CD8-positive, alpha-beta memory T cell (primary cell): Measurements from ENCODE around the gene ZFPM1. TPM values are rescaled to one million over a fixed set of nuclear protein-coding genes. Genes with fewer than 3 reads are reported as not detected.
A peak's percentile ranks its signal among the peaks of the same experiment; 100 is the strongest.

ENCODE experiments used
- CTCF ChIA-PET: fragments of 350-600 bp; sonication (Branson Sonifier 250); formaldehyde crosslinking; loops from one replicate; lab custom pipeline; 2021; ENCODE audit warnings: antibody characterized with exemption; lab: Charles Lee
- POLR2A ChIA-PET: fragments of 350-600 bp; sonication (Branson Sonifier 250); formaldehyde crosslinking; loops from one replicate; lab custom pipeline; 2021; ENCODE audit warnings: antibody characterized with exemption; lab: Charles Lee
- DNase-seq, 5 donors: peaks; one replicate each; pipeline versions ENCODE4 v3.0.0 to v3.0.0-alpha.2; 2020 to 2022; ENCODE audit warnings: mixed read lengths in 1 of 5
- H3K27ac ChIP-seq: one replicate; pipeline ENCODE4 v1.7.0; 2013; ENCODE audit warnings: low read depth, mild to moderate bottlenecking, low read length, moderate library complexity
- H3K27me3 ChIP-seq: 2 replicates; pipeline ENCODE4 v1.7.0; 2013; ENCODE audit warnings: low read length, mild to moderate bottlenecking; ENCODE audit not compliant: insufficient read depth, poor library complexity, severe bottlenecking
- H3K36me3 ChIP-seq: 2 replicates; pipeline ENCODE4 v1.7.0; 2013; ENCODE audit warnings: mild to moderate bottlenecking, low read length, moderate library complexity; ENCODE audit not compliant: insufficient read depth
- H3K4me1 ChIP-seq: 2 replicates; pipeline ENCODE4 v1.7.0; 2013; ENCODE audit warnings: mild to moderate bottlenecking, low read length, moderate library complexity; ENCODE audit not compliant: insufficient read depth
- H3K4me3 ChIP-seq: 2 replicates; pipeline ENCODE4 v1.7.0; 2013; ENCODE audit warnings: mild to moderate bottlenecking, low read length
- H3K9me3 ChIP-seq: 2 replicates; pipeline ENCODE4 v1.7.0; 2013; ENCODE audit warnings: mild to moderate bottlenecking, low read length
- H3K27ac Mint-ChIP-seq, 8 donors: one replicate each; pipeline ENCODE4 v1.8.0; 2020 to 2021; ENCODE audit warnings: mixed read lengths in 8 of 8, mild to moderate bottlenecking in 6 of 8, inconsistent platforms in 3 of 8, moderate library complexity in 3 of 8
- H3K27me3 Mint-ChIP-seq, 2 donors: one replicate each; pipeline ENCODE4 v1.8.0; 2020 to 2021; ENCODE audit warnings: mixed read lengths in 2 of 2, mild to moderate bottlenecking in 1 of 2, moderate library complexity in 1 of 2
- H3K36me3 Mint-ChIP-seq, 3 donors: one replicate each; pipeline ENCODE4 v1.8.0; 2020 to 2021; ENCODE audit warnings: mixed read lengths in 3 of 3, inconsistent platforms in 1 of 3, mild to moderate bottlenecking in 1 of 3
- H3K4me1 Mint-ChIP-seq, 3 donors: one replicate each; pipeline ENCODE4 v1.8.0; 2020 to 2021; ENCODE audit warnings: mixed read lengths in 3 of 3, inconsistent platforms in 1 of 3, mild to moderate bottlenecking in 1 of 3
- H3K4me3 Mint-ChIP-seq, 7 donors: one replicate each; pipeline ENCODE4 v1.8.0; 2020 to 2021; ENCODE audit warnings: mixed read lengths in 7 of 7, mild to moderate bottlenecking in 6 of 7, moderate library complexity in 4 of 7, inconsistent platforms in 2 of 7
- H3K9me3 Mint-ChIP-seq, 5 donors: one replicate each; pipeline ENCODE4 v1.8.0; 2020 to 2022; ENCODE audit warnings: mixed read lengths in 5 of 5, mild to moderate bottlenecking in 3 of 5, moderate library complexity in 2 of 5, inconsistent platforms in 1 of 5
- polyA plus RNA-seq: library from polyadenylated mRNA; unstranded; fragments of 300-500 nt; fragmentation: Illumina TruSeq; gene quantifications from one replicate; pipeline ENCODE4 v1.2.3, GENCODE V29; 2021
- total RNA-seq, 2 experiments: library from RNA; stranded (reverse); gene quantifications; one replicate each; pipeline ENCODE4 v1.2.3, GENCODE V29; 2021

Gene ZFPM1
- total and polyA plus RNA-seq, 3 experiments from 2014 or later = 0.71 to 16.7 (median 15.5) TPM

DNA sequence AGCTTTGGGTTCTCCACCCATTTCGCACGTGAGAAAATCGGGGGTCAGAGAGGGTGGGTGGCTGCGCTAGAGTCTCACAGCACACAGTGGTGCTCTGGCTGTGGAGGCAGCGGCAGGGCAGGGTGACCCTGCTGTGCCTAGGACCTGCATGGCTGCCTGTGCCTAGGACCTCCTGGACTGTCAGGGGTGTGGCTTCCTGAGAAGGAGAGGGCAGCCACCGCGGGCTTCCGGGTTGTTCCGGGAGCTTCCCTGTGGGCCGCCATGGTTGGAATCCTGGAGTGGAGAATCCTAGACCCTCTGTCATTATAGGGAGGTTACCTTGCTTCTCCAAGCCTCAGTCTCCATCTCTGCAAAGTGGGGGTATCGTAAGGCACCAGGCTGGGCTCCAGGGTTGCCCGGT, 9.3 kb downstream of the ZFPM1 start:
- CTCF ChIA-PET = no interaction called here
- Mint-ChIP-seq H3K27ac (peak overlapping the region in 2 of 8 donors; percentile 46 to 84), H3K27me3 (no peaks in the 10 kb centered on the region), H3K4me3 (no peak overlapping the region), H3K9me3 (no peaks in the 10 kb centered on the region), H3K36me3 (no peaks in the 10 kb centered on the region), H3K4me1 (peaks cover 35 to 65% (median 52%) of the 10 kb centered on the region in 3 donors)
- POLR2A ChIA-PET = no interaction called here
- H3K9me3 ChIP-seq = no peaks in the 10 kb centered on the region
- no peak for DNase-seq
- H3K36me3 ChIP-seq = no peaks in the 10 kb centered on the region
- H3K27ac ChIP-seq = peak overlapping the region; percentile 31
- peaks cover 85% of the 10 kb centered on the region for H3K4me1 ChIP-seq
- H3K27me3 ChIP-seq = no peaks in the 10 kb centered on the region
- H3K4me3 ChIP-seq = no peak overlapping the region

GRCh38 chr16:88463411-88463810, 10.3 kb downstream of the ZFPM1 start:
- Mint-ChIP-seq H3K27ac (peak overlapping the region in 3 of 8 donors; percentile 17 to 76 (median 72)), H3K4me1 (peaks cover 33 to 66% (median 54%) of the 10 kb centered on the region in 3 donors), H3K36me3 (no peaks in the 10 kb centered on the region), H3K27me3 (no peaks in the 10 kb centered on the region), H3K9me3 (no peaks in the 10 kb centered on the region), H3K4me3 (peak overlapping the region in 1 of 7 donors; percentile 56)
- ChIA-PET POLR2A (no interaction called here), CTCF (no interaction called here)
- Histone ChIP-seq H3K4me3 (no peak overlapping the region), H3K4me1 (peaks cover 82% of the 10 kb centered on the region), H3K36me3 (no peaks in the 10 kb centered on the region), H3K9me3 (no peaks in the 10 kb centered on the region), H3K27ac (no peak overlapping the region), H3K27me3 (no peaks in the 10 kb centered on the region)
- DNase-seq = no peak

- Histone ChIP-seq H3K36me3 (no peaks in the 10 kb centered on the region), H3K27me3 (no peaks in the 10 kb centered on the region), H3K4me1 (peaks cover 85% of the 10 kb centered on the region), H3K9me3 (no peaks in the 10 kb centered on the region), H3K4me3 (no peak overlapping the region), H3K27ac (peak overlapping the region; percentile 25)
- POLR2A ChIA-PET = no interaction called here
- CTCF ChIA-PET = interaction anchor here (0.8 kb wide), 2 partner anchors 21 to 27 kb away, joined by 3 read pairs; no protein-coding TSS in a partner anchor
- Mint-ChIP-seq H3K9me3 (no peaks in the 10 kb centered on the region), H3K27ac (peak overlapping the region in 7 of 8 donors; percentile 40 to 94 (median 73)), H3K27me3 (no peaks in the 10 kb centered on the region), H3K4me3 (peak overlapping the region in 4 of 7 donors; percentile 34 to 57 (median 44)), H3K36me3 (no peaks in the 10 kb centered on the region), H3K4me1 (peaks cover 33 to 70% (median 55%) of the 10 kb centered on the region in 3 donors)
- DNase-seq = no peak
Measured at GRCh38 chr16:88464447-88465318, 11.6 kb downstream of the ZFPM1 start.

GRCh38 chr16:88465387-88465983, 12.4 kb downstream of the ZFPM1 start:
- Histone ChIP-seq H3K4me3 (no peak overlapping the region), H3K27me3 (no peaks in the 10 kb centered on the region), H3K27ac (no peak overlapping the region), H3K4me1 (peaks cover 84% of the 10 kb centered on the region), H3K36me3 (no peaks in the 10 kb centered on the region), H3K9me3 (no peaks in the 10 kb centered on the region)
- Mint-ChIP-seq H3K27me3 (no peaks in the 10 kb centered on the region), H3K27ac (peak overlapping the region in 4 of 8 donors; percentile 61 to 94 (median 89)), H3K36me3 (no peaks in the 10 kb centered on the region), H3K4me3 (peak overlapping the region in 1 of 7 donors; percentile 13), H3K9me3 (no peaks in the 10 kb centered on the region), H3K4me1 (peaks cover 40 to 69% (median 56%) of the 10 kb centered on the region in 3 donors)
- ChIA-PET POLR2A (no interaction called here), CTCF (no interaction called here)
- DNase-seq = no peak

GRCh38 chr16:88466175-88466862, 13.2 kb downstream of the ZFPM1 start:
- no peaks in the 10 kb centered on the region for H3K9me3 ChIP-seq
- ChIA-PET POLR2A (no interaction called here), CTCF (interaction anchor here (0.9 kb wide), 1 partner anchor 8 kb away, joined by 3 read pairs; no protein-coding TSS in a partner anchor)
- no peaks in the 10 kb centered on the region for H3K36me3 Mint-ChIP-seq
- H3K4me1 ChIP-seq = peaks cover 88% of the 10 kb centered on the region
- DNase-seq = no peak
- H3K9me3 Mint-ChIP-seq = no peaks in the 10 kb centered on the region
- H3K36me3 ChIP-seq = no peaks in the 10 kb centered on the region
- H3K27me3 ChIP-seq = no peaks in the 10 kb centered on the region
- no peaks in the 10 kb centered on the region for H3K27me3 Mint-ChIP-seq
- no peak overlapping the region for H3K27ac ChIP-seq
- peak overlapping the region in 5 of 7 donors; percentile 5 to 73 (median 28) for H3K4me3 Mint-ChIP-seq
- H3K4me1 Mint-ChIP-seq = peaks cover 47 to 75% (median 62%) of the 10 kb centered on the region in 3 donors
- H3K27ac Mint-ChIP-seq = peak overlapping the region in 7 of 8 donors; percentile 65 to 94 (median 84)
- no peak overlapping the region for H3K4me3 ChIP-seq

- no peak for DNase-seq
- Histone ChIP-seq H3K4me1 (peaks cover 88% of the 10 kb centered on the region), H3K27me3 (no peaks in the 10 kb centered on the region), H3K4me3 (no peak overlapping the region), H3K36me3 (no peaks in the 10 kb centered on the region), H3K27ac (no peak overlapping the region), H3K9me3 (no peaks in the 10 kb centered on the region)
- ChIA-PET CTCF (interaction anchor here (0.9 kb wide), 1 partner anchor 9 kb away, joined by 3 read pairs; no protein-coding TSS in a partner anchor), POLR2A (no interaction called here)
- Mint-ChIP-seq H3K9me3 (no peaks in the 10 kb centered on the region), H3K4me3 (no peak overlapping the region), H3K27ac (peak overlapping the region in 7 of 8 donors; percentile 34 to 94 (median 68)), H3K27me3 (no peaks in the 10 kb centered on the region), H3K36me3 (no peaks in the 10 kb centered on the region), H3K4me1 (peaks cover 43 to 73% (median 57%) of the 10 kb centered on the region in 3 donors)
Measured at GRCh38 chr16:88466949-88467348, 13.9 kb downstream of the ZFPM1 start.

DNA sequence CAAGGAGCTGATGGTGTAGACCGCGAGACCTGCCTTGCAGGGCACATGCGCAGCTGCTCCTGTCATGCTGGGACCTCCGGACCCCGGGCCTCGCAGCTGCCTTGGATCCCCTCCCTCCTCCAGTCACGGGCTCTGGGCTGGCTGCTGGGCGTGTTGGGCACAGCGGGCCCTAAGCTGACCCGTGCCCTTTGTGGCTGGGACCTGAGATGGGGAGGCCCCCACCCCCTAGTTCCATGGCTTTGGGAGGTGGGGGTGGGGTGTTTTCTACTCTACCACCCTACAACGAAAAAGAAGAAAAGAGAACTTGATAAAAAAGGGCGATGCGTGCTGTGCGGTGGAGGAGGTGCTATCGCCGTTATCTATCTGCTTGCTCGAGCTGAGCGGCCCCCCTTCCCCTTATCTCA, 14.5 kb downstream of the ZFPM1 start:
- Histone ChIP-seq H3K27ac (peak overlapping the region; percentile 9), H3K36me3 (no peaks in the 10 kb centered on the region), H3K4me1 (peaks cover 88% of the 10 kb centered on the region), H3K9me3 (no peaks in the 10 kb centered on the region), H3K4me3 (no peak overlapping the region), H3K27me3 (no peaks in the 10 kb centered on the region)
- Mint-ChIP-seq H3K9me3 (no peaks in the 10 kb centered on the region), H3K27me3 (no peaks in the 10 kb centered on the region), H3K4me1 (peaks cover 45 to 71% (median 58%) of the 10 kb centered on the region in 3 donors), H3K4me3 (peak overlapping the region in 2 of 7 donors; percentile 41 to 69), H3K36me3 (no peaks in the 10 kb centered on the region), H3K27ac (peak overlapping the region in 6 of 8 donors; percentile 17 to 94 (median 66))
- DNase-seq = no peak
- POLR2A ChIA-PET = no interaction called here
- CTCF ChIA-PET = no interaction called here
